ENCODE results near the gene FOSL2.

The FOSL2 gene

DNA sequence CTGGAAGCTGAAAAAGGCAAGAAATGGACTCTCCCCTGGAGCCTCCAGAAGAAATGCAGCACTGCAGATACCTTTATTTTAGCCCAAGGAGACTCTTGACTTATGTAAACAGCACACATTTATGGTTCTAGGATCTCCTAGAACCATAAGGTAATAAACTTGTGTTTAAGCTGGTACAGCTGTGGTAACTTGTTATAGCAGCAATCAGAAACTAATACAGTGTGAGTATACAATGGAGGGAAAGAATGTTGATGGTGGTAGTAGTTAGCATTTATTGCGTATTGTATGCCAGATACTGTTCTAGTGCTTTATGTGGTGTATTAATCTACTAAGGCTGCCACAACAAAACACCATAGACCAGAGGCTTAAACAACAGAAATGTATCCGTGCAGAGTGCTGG, 40.6 kb downstream of the FOSL2 start:
- DNase-seq (ENCODE audit: low spot score): no peak

DNA sequence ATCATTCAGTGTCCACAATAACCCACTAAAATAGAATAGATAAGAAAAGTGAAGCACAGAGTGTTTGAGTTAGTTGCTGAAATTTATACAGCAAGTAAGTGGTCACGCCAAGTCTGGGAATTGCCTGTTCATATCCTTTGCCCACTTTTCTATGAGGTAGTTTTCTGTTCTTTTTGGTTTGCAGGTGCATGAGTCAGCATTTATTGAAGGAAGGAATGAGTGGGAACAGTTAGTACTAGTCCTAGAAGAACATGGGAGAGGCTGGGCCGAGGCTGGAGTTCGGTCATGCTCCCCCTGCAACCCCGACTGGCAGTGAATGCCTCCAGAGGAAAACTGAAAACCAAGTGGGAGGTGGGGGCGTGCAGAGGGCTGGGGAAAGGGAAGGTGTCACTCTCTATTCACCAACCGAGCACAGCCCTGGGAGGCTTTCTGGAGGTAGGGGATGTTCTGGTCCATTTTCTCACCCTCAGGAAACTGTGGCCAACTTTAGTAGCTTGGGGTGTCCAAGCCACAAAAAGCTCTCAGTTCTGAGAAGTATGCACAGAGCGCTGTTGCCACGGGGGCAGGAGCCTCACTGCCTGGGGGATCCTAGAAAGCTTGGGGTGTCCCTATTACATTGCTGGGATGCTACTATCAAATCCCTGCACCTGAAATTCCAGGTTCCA, 41.4 kb downstream of the FOSL2 start:
- DNase-seq (ENCODE audit: low spot score): no peak

DNA sequence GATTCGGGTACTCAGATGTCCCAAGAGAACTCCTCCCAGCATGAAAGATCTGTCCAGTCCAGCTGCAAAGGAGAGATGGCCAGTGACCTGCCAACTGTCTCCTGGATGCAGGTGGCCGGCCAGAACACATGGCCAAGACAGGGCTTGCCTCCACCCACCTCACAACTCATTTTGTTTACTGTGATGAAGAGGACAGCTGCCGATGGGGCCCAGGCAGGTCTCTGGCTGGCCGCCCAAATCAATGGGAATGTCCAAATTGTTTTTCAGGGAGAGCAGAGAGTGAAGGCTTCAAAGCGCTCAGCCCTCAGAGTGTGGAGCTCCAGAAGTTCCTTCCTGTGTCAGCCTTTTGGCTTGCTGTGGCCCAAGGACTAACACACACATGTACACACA, 41.9 kb downstream of the FOSL2 start:
- no peak for DNase-seq (ENCODE audit: low spot score)

DNA sequence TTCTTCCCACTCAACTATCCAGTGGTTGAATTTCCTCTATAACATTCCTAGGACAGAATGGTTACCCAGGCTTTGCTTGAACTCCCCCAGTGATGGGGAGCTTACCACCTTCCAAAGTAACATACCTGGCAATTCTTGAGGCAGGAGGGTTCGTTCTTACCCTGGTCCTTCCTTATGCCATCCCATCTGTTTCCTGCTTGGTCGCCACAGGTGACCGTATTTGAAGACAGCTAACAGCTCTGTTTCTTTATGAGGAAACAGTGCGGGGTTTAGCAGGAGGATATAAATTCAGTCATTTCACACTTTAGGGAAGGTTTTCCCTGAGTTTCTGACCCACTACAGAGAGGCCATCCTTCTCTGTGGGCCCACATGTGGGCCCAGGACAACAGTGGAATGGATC, 42.6 kb downstream of the FOSL2 start:
- no peak for DNase-seq (ENCODE audit: low spot score)

DNA sequence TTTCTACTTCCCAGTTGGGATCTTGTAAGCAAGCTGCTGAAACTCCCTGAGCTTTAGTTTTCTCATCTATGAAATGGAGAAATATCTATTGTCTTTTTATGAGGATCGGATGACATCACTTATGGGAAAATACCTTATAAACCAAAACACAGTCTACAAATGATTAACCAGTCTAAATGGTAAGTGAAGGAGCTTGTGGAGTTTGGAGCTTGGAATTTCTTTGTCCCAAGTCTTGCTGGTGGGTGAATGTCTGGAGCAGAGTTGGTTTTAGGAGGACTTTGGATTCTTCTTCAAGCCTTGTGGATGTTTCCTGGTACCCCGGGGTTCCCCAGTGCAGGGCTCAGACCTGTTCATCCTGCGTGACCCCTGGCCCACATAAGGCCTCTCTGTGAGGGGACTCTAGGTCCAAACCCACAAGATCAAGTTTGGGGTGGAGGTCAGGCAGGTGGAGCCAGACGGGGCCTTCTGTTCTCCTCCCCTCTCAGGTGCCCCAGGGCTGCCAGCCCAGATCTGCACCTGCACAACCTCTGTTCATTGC, 43.2 kb downstream of the FOSL2 start:
- DNase-seq (ENCODE audit: low spot score): no peak

DNA sequence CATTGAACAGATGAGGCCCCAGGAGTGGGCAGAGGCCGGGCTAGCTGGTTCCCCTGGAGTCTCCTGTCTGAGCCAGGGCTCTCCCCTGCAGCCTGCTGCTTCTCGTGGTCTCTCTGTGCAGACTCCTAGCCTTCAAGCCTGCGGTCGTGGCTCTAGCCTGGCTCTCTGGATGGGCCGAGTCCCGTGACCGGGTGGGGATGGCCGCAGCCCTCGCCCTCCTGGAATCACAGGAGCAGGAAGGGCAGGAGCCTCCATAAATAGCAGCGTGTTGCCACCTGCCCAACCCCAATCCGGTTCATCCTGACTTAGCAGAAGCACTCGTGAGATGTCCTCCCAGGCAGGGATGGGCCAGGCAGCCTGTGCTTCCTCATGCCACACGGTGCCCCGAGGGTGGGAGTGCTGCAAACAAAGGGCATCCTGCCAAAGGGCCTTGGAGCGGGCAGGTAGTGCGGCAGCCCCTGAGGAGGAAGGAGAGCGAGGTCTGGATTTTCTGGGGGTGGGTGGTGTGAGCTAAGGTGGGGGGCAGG, 43.9 kb downstream of the FOSL2 start:
- no peak for DNase-seq (ENCODE audit: low spot score)

DNA sequence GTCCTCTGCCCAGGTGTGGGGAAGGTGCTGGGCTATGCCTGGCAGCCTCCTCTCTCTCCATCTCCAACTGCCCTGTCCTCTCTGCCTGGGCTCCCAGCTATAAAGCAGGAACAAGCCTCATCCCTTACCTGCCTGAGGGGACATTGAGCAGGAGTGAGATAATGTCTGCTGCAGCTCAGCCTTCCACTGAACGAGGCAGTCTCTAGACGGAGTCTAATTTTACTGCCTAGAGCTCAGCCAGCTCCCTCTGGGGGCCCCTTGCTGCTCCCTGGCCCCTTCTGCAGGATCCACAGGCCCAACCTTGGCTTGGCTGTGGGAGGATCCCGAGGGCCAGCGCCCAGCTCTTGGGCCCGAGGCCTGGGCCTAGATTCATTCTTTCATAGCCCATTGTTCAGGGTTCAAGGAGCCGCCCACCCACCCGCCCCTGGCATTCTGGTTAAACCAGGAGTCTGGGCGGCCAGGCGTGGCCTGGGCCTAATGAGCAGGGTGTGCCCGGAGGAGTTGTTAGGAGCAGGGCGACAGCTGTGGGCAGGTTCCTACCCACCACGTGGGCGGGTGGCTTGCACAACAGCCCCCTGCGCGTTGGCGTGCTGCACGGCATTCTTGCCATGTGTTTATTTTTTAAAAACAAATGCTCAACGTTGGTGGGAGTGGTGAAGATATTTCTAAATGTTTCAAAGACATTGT, 44.6 kb downstream of the FOSL2 start:
- no peak for DNase-seq (ENCODE audit: low spot score)

DNA sequence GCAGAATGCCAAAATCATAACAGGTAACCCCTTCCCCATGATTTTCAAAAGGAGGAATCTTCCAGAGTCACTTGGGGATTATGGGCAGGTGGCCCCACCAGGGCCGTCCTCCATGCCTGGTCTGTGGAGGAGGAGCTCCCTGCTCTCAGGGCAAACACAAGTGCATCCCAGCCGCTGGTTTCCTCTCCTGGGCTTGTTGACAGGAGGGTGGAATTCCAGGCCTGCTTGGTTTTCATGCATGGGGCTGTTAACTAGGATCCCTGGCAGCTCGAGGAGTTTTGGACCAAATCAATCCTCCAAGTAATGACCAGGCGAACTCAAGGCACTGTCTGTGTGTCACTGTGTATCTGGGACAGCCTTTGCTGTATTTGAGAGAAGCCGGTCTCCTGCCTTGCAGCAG, 45.3 kb downstream of the FOSL2 start:
- no peak for DNase-seq (ENCODE audit: low spot score)

DNA sequence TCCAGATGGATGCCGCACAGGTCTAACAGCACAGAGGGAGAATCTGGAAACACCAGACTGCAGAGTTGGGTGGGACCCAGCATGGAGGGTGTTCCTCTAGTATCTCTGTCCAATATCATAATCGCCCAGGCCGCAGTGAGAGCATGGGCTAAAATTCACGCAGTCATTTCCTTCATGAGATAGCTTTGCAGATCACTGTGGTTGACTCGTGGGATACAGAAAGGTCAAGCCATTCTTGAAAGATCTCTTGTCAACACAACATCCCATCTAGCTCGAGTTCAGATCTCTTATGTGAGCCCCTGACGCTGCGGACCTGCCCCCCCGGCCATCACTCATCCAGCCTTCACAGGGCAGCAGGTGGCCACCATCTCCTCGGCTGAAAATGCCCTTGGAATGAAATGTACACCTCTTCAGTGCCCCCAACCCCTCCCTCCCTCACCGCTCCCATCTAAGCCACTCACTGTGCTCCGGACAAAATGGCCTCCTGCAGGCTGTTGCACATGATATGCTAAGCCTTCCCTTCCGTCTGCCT, 45.9 kb downstream of the FOSL2 start:
- no peak for DNase-seq (ENCODE audit: low spot score)

DNA sequence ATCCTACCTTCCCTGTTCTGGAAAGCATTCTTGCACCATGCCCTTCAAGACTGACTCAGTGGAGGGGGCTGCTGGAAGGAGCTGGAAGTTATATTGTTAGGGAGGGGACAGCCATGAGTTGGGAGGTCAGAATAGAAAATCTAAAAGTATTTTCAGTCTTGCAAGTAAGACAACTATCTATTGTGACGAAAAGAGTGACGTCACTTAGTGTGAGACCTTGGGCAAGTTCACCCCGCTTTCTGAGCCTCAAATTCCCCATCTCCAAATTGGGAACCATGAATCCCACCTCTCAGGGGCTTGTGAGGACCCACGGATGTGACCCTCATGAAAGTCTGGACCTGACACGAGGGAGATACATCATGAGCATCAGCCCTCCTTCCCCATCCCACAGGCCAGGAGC, 46.5 kb downstream of the FOSL2 start:
- DNase-seq (ENCODE audit: low spot score): no peak

DNA sequence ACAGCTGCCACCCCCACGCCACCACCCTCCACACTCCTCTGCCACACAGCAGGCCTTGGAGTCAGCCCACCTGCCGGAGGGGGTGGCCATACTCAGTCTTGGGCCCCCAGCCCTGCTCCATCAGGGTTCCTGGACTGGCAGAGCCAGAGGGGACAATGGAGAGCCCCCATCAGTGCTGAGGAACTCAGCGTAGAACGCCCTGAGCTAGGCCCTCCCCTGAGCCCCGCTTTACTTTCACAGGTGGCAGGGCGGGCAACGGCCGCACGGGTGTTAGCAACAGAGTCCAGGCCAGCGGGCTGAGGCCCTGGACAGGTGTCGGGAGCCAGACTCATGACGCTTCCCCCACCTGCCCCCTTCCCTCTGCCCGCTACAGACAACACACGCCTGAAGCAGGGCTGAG, 47.1 kb downstream of the FOSL2 start:
- no peak for DNase-seq (ENCODE audit: low spot score)

DNA sequence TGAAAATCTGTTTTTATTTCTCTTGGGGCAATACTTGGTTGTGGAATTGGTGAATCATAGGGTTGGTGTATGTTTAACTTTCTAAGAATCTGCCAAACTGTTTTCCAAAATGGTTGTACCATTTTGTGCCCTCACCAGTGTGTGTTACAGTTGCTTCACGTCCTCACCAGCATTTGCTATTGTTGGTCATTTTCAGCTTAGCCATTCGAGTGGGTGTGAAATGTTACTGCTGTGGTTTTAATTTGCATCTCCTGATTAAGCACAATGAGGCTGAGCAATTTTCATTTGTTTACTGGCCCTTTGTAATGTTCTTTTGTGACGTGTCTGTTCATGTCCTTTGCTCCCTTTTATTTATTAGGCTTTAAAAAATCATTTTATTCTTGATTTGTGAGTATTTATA, 49.7 kb downstream of the FOSL2 start:
- DNase-seq (ENCODE audit: low spot score): no peak

DNA sequence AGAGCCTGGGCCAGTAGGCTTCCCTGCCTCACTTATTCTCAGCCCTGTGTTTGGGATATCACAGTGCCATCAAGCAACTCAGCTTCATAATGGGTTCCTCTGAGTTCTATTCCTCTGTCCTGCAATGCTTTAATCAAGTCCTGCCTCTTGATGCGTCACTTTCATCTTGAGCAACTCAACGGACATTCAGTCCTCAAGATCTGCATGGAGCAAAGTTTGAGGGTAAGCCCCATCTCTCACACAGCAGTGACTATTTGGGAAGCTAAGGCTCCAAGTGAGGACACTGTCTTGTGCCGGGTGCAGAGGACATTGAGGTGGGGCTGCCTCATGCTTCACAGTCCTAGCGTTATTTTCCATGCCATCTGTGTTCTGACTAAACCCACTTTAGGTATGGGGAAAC, 52.3 kb downstream of the FOSL2 start:
- no peak for DNase-seq (ENCODE audit: low spot score)

DNA sequence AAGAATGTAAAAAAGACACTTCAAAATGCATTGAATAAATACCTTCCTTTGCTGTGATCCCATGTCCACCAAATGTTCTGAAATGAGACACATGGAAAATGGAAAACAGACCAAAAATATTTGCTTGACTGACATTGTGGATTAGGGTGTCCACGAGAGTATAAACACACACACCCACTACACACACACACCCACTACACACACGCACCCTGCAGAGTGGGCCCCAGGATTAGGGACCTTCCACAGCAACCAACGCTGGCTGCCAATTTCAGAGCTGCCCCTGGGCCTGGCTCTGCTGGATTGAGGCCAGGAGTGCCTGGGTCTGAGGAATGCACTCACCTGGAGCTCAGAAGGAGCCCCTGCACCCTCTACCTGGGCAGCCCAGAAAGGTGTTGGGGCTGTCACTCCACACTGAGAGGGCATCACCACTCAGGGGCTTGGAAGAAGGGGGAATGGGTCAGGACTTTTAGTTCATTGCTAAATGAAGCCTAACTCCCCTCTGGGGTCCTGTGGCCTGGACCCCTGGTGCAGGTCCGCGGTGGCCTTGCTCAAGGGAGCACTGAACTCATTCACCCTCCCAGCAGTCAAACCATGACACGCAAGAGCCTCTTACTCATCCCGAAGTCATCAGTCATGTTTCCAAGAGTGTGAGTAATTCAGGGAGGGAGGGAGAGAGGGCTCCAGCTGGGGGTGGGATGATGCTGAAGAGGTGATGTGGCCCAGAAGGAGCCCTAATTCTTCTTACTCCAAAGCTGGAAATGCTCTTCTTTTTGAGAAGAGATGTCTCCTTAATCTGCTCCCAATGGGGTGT, 53.0 kb downstream of the FOSL2 start:
- no peak for DNase-seq (ENCODE audit: low spot score)

DNA sequence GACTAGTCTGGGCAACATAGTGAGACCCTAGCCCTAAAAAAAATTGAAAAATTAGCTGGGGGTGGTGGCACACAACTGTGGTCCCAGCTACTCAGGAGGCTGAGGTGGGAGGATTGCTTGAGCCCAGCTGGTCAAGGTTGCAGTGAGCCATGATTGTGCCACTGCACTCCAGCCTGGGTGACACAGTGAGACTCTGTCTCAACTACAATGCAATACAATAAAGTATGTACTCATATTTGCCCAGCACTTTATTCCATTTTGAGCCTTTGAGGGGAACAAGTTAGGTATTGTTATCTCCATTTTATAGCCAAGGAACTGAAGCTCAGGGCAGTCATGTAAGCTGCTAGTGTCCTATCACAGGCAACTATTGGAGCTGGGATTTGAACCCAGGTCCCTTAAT, 53.9 kb downstream of the FOSL2 start:
- DNase-seq (ENCODE audit: low spot score): no peak

DNA sequence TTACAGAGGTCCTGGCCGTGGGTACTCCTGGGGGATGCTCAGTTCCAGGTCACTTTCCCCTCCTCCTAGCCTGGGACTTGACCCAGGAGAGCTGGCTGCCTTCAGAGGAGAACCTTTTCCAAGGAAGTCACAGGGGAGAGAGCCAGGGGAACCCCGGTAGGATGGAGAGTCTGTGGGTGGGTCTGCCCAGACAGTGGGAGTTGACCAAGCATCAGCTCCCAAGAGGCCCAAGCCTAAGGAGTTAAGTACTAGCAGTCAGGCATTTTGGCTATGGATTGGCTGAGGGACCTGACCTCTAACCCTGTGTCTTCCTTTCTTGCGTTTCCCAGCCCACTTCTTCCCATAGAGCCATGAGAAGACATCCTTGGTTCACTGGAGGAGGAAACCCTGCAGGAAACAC, 54.4 kb downstream of the FOSL2 start:
- no peak for DNase-seq (ENCODE audit: low spot score)

DNA sequence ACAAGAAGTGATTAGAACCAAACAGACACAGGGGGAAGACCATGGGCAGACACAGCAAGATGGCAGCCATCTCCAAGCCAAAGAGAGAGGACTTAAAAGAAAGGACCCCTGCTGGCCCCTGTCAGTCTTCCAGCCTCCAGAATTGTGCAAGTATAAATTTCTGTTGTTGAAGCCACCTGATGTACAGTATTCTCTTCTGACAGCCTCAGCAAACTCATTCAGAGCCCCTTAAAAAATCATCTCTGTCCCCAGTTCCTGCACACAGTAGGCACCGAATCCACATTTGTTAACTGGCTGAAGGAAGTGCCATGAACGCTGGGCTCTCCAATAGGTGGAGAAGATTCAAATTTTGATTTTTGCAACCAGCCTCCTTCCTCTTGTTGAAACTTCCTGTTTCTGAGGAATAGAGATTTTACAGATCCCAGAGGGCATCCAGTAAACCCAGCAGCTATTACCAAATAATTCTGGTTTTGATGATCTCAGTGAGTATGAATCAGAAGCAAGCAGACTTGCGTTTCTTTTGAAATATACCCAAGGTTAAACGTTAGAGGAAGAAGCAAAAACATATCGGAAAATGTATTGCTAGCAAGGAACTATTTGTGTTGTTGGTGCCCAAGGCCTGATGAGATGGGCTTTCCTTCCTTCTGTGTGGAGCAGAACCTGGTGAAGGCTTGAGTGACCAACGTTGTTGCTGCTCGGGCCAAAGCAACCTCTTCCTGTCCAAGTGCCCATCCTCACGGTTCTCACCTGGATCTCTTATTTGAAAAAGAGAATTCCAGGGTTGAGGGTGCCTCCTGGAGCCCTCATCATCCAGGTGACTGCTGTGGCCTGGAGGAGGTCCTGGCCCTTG, 55.5 kb downstream of the FOSL2 start:
- no peak for DNase-seq (ENCODE audit: low spot score)

DNA sequence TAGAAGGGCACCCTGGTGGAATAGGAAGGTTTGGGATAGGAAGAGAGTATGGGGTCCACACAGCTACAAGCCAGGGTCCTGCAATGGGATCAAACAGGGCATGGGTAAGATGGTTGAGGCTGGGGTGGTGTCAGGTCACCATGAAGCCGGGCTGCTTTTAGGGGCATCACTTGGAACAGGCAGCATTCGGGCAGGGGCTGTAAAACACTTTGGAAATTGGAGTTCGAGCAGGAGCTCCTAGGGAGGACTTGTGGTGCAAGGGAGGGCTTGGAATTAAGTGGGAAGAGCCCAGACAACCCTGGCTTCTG, 56.1 kb downstream of the FOSL2 start:
- DNase-seq (ENCODE audit: low spot score): no peak

DNA sequence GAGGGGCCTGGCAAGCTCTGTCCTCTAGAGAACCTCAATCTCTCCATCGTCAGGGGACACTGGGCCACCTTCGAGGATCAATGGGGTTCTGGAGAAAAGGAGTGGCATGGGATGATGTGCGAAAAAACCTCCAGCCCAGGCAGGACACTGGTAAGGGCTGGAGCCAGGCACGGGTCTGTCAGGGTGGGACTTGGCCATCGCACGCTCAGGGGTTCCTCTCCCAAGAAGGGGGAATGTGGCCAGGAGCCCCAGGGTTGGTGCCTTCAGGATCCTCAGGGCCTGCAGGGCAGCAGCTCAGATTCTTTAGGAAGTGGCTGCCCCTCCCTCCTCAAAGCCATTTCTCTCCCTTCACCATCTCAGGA, 56.4 kb downstream of the FOSL2 start:
- DNase-seq (ENCODE audit: low spot score): no peak

DNA sequence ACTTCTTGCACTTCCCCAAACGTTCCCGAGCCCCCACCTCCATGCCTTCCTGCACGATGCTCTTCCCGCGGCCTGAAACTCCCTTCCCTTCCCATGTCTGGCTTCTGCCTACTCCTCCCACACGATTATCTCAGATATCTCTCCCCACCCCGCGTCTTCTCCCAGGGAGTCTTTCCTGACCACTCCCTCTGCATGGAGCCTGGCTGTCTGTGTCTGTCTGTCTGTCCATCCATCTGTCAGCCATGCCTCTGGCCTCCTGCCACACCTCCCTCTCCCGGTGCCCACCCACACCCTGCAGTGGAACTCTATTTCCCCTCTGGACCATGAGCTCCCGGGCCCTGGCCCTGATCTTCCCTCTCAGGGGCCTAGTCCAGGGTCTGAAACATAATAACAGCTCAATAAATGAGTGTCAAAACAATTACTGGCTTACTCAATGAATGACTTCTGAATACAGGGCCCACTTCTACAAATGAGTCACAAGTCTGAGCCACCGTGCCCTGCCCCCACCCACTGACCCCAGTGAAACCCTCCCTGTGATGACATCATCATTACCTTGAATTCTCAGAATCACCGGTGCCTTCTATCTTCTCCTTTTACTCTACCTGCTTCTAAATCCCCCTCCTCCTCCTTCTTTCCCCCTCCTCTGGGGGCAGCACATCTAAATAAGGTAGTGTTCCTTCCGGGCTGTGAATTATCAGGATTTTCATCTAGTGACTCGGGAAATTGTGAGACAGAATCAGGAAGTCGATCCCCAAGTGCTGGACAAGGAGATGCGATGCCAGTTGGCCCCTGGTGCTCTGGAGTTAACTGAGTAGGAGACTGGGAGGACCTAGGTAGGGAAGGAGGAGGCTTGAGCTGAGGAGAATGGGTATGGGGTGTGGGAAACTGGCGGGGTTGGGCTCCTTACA, 57.1 kb downstream of the FOSL2 start:
- DNase-seq (ENCODE audit: low spot score): no peak

Measured in hematopoietic multipotent progenitor cell treated with erythropoietin and hydrocortisone succinate and interleukin-3 and kit ligand, for 15 days (in vitro differentiated cells).